HUDEP-2 (cell line): ENCODE data around the gene KIDINS220.
"Not testable (repeated sequence)": the region's sequence is repeated elsewhere in the genome, so short reads cannot be mapped to it uniquely, and the experiment has no call there.

ENCODE experiments used
- DNase-seq, 76 experiments: peaks; one replicate each; lab custom pipeline; 2025; ENCODE audit not compliant: unreplicated experiment in 76 of 76; lab: John Stamatoyannopoulos, UW

KIDINS220 gene

GRCh38 chr2:8756716-8757115 lies 80.7 kb downstream of the KIDINS220 start:
- DNase-seq: no peak

- DNase-seq: no peak
Measured at GRCh38 chr2:8756230-8756629, 81.2 kb downstream of the KIDINS220 start.

- peak in 2 of 76 experiments; percentile 3 to 6 for DNase-seq
Measured at GRCh38 chr2:8754106-8754776, 83.2 kb downstream of the KIDINS220 start.

- DNase-seq: no peak
Measured at GRCh38 chr2:8753609-8754008, 83.8 kb downstream of the KIDINS220 start.

DNA sequence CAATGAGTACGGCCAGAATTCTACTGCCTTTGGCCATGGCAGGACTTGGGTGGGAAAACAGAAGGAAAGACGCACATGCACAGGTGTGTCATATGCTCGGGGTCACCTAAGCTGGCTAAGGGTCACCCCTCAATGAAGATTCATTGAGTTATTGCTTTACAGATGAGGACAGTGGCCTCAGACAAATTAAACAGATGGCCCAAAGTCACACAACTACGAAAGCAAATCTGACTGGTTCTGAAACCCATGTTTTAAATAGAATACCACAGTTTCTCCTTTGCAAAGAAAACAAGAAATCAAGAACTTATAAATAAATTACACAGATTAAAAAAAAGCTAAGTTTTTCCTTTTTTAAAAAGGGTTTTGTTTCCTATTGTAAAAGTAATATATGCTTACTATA lies 85.0 kb downstream of the KIDINS220 start:
- DNase-seq: no peak

DNA sequence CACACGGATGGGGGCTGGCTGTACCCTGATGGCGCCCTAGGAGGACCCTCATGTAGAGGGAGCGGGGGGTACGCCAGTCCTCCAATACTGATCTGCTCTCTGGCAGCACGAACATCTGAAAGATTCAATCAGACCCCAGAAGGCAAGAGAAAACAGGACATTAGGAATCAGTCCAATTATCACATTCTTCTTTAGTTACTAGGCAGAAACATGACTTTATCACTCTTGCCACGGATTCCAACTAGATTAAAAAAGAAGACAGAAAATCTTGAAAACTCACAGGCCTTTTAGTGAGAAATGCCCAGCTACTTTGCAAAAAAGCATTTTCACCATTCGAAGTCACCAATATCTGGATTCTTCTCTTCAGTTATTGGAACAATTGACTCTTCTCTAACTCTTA lies 87.2 kb downstream of the KIDINS220 start:
- DNase-seq: no peak

DNA sequence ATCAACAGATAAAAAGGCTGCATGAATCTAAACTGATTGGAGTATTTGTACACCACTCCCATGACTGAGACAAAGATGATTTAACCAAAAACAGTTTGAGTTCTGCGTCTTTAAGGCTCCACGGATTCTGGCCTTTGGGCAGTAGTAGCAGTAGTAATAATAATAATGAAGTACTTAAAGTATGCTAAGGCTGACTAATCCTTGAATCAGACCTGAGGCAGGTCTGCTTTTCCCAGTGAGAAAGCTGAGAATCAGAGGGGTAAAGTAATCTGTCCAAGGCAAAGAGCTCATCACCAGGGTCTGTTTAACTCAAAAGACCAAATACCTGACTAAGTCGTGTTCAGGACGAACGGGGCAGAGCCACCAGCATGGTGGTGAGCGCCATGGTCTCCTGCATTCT lies 94.2 kb downstream of the KIDINS220 start:
- DNase-seq: no peak

GRCh38 chr2:8740136-8740535 lies 97.3 kb downstream of the KIDINS220 start:
- no peak for DNase-seq

GRCh38 chr2:8737571-8738175 lies 99.7 kb downstream of the KIDINS220 start:
- DNase-seq: no peak

DNA sequence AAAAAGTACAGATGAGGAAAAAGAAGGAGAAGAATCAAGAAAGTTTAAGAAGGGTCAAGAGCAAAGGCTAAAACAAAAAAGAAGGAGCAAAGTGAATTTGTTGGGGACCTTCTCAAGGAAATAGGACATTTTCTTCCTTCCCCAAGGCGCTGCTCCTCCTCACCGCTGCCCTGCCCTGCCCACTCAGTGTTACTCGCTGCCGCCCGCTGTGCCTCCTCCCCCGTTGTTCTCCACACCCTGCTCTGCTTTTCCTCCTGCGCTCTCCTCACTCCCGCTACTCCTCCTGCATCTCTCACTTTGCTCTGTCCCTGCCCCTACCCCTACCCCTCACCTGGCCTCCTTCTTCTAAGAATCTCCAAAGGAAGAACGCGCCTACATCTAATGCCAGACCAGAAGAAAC lies 104.8 kb downstream of the KIDINS220 start:
- DNase-seq: no peak

- DNase-seq: no peak
Measured at GRCh38 chr2:8729939-8730338, 107.5 kb downstream of the KIDINS220 start.

- DNase-seq: not testable (repeated sequence)
Measured at GRCh38 chr2:8729101-8729500, 108.3 kb downstream of the KIDINS220 start.

- no peak for DNase-seq
Measured at GRCh38 chr2:8728305-8729015, 109.0 kb downstream of the KIDINS220 start.

GRCh38 chr2:8725838-8726237 lies 111.6 kb downstream of the KIDINS220 start:
- no peak for DNase-seq

GRCh38 chr2:8722986-8723385 lies 114.4 kb downstream of the KIDINS220 start:
- no peak for DNase-seq

GRCh38 chr2:8721410-8721809 lies 116.0 kb downstream of the KIDINS220 start:
- DNase-seq: no peak

GRCh38 chr2:8720741-8721140 lies 116.7 kb downstream of the KIDINS220 start:
- no peak for DNase-seq

DNA sequence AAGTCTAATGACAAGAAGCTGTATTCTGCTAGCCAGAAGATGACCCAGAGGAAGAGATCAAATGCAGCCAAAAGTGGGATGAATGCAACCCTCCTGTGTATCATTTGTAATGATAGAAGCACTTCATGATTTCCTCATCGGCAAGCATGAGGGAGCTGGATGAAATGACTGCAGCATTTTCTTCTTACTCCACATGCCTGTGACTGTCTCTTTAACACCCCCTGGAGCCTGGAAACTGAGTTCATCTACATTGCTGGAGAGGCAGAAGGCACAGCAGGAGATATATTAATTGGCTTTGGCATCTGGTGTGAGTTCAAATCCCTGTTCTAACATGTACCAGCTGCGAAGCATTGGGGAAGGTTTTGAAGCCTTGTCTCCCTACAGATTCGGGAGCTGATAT lies 117.9 kb downstream of the KIDINS220 start:
- DNase-seq: peak in 1 of 76 experiments; percentile 6

- DNase-seq: no peak
Measured at GRCh38 chr2:8714971-8715370, 122.4 kb downstream of the KIDINS220 start.

DNA sequence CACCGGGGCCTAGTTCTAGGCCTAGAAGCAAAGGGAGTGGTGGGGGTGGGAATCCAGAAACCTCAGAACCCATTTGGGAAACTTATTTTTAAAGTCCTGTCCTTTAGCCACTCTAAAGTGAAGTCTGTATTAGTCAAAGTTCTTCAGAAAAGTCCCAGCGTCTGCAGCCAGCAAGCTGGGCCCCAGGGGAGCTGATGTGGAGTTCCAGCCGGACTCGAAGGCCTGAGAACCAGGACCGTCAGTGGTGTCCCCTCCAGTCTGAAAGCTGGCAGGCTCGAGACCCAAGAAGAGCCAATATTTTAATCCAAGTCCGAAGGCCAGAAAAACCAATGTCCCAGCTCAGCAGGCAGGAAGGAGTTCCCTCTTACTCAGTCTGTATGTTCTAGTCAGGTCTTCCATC lies 123.1 kb downstream of the KIDINS220 start:
- no peak for DNase-seq

DNA sequence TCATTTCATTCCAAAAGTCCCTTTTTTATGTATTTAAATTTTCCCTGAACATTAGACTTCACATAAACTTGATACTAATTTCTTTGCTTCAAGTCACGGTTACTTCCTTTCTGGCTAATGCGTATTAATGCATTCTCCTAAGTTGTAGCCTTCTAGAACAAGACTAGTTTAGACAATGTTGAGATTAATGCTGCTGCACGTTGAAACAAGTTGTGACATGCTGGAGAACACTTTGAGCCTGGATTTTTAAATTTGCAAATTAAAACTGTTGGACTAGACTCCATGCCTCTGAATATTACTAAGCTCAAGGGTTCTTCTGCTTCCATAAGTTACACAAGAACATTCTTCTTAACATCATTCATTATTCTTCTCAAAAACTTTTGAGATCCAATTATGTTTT lies 126.5 kb downstream of the KIDINS220 start:
- DNase-seq: no peak

DNA sequence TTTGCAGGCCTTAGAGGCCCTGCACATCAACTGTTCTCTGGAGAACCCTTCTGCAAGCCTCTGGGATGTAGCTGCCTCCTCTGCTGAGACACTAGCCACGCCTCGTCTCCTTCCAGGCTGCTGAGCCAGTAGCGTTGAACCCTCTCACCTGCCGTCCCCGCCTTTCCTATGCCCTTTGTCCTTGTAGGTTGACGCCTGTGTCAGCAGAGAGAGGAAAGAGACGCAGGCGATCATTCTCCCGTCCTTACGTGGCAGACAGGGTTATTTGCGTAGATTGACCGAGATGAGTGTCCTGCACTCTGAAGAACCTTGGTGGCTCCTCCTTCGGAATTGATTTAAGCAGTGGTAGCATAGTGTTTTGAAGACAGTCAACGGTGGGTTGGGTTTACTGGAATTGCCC lies 127.8 kb downstream of the KIDINS220 start:
- DNase-seq: no peak
